PC-9 (cell line): ENCODE data around the gene BTK. TPM values are rescaled to one million over a fixed set of nuclear protein-coding genes. Genes with fewer than 3 reads are reported as not detected.

Source experiments
- BruUV-seq: library from RNA; stranded (reverse); fragments of 400-500 nt; replicated peaks from 2 replicates; lab custom pipeline; 2021; lab: Mats Ljungman, UMichigan
- CTCF ChIA-PET: fragments of 300-600 bp; sonication (Branson Sonifier 250); formaldehyde crosslinking; loops from one replicate; lab custom pipeline; 2022; ENCODE audit warnings: antibody characterized with exemption; lab: Charles Lee
- POLR2A ChIA-PET: fragments of 300-600 bp; sonication (Branson Sonifier 250); formaldehyde crosslinking; loops from one replicate; lab custom pipeline; 2022; ENCODE audit warnings: antibody characterized with exemption; ENCODE audit not compliant: unreplicated experiment; lab: Charles Lee
- DNase-seq, 2 experiments: peaks; one replicate each; pipeline versions ENCODE4 v3.0.0 to v3.0.0-alpha.2; 2015 to 2022; ENCODE audit warnings: mixed read lengths in 1 of 2
- H2AFZ ChIP-seq: fragments of 200-600 bp; sonication (generic); 2 replicates; pipeline ENCODE4 v1.8.1; 2017; ENCODE audit warnings: antibody characterized with exemption
- H3F3A ChIP-seq: fragments of 200-600 bp; sonication (generic); 2 replicates; pipeline ENCODE4 v1.8.1; 2017; ENCODE audit warnings: antibody characterized with exemption, mild to moderate bottlenecking, low read depth; ENCODE audit not compliant: insufficient read depth
- H3K27ac ChIP-seq: fragments of 200-600 bp; sonication (generic); 2 replicates; pipeline ENCODE4 v1.6.1; 2016; ENCODE audit warnings: mixed run types
- H3K27me3 ChIP-seq: fragments of 200-600 bp; sonication (generic); 2 replicates; pipeline ENCODE4 v1.6.1; 2016; ENCODE audit warnings: low read depth, mixed run types; ENCODE audit not compliant: insufficient read depth
- H3K36me3 ChIP-seq: fragments of 200-600 bp; sonication (generic); 2 replicates; pipeline ENCODE4 v1.6.1; 2016; ENCODE audit warnings: low read depth, mixed run types
- H3K4me1 ChIP-seq: fragments of 200-600 bp; sonication (generic); replicated peaks from 2 replicates; pipeline ENCODE4 v1.6.1; 2016; ENCODE audit warnings: mixed run types; ENCODE audit not compliant: insufficient read depth
- H3K4me2 ChIP-seq: fragments of 200-600 bp; sonication (generic); 2 replicates; pipeline ENCODE4 v1.6.1; 2017; ENCODE audit warnings: mixed run types
- H3K4me3 ChIP-seq: fragments of 200-600 bp; sonication (generic); 2 replicates; pipeline ENCODE4 v1.6.1; 2016; ENCODE audit warnings: mixed run types
- H3K79me2 ChIP-seq: fragments of 200-600 bp; sonication (generic); 2 replicates; pipeline ENCODE4 v1.6.1; 2017; ENCODE audit warnings: low read depth, mixed run types
- H3K9me2 ChIP-seq: fragments of 200-600 bp; sonication (generic); 2 replicates; pipeline ENCODE4 v1.8.1; 2017; ENCODE audit warnings: mild to moderate bottlenecking; ENCODE audit not compliant: insufficient read depth
- H3K9me3 ChIP-seq: fragments of 200-600 bp; sonication (generic); 2 replicates; pipeline ENCODE4 v1.8.1; 2016; ENCODE audit warnings: low read depth; ENCODE audit not compliant: insufficient read depth
- H4K20me1 ChIP-seq: fragments of 200-600 bp; sonication (generic); 2 replicates; pipeline ENCODE4 v1.8.1; 2017; ENCODE audit not compliant: insufficient read depth
- EZH2 ChIP-seq: fragments of 200-600 bp; sonication (generic); IDR thresholded peaks from 2 replicates; pipeline ENCODE4 v1.8.0; 2017; ENCODE audit warnings: antibody characterized with exemption, low read depth
- intact Hi-C: fragments of 100-400 bp; cut with micrococcal nuclease; formaldehyde crosslinking; loops from one replicate; pipeline ENCODE4 v1.10.0; 2022; ENCODE audit not compliant: unreplicated experiment
- total RNA-seq: library from RNA; stranded (reverse); gene quantifications from 2 replicates; pipeline ENCODE4 v1.2.3, GENCODE V29; 2021
- TF ChIP-seq, protein P1 (sequence below): fragments of 200-600 bp; sonication (generic); conservative IDR thresholded peaks from 2 replicates; pipeline ENCODE4 v1.6.1; 2017; ENCODE audit warnings: mixed run types, antibody characterized with exemption, mild to moderate bottlenecking, moderate library complexity

Gene BTK
- total RNA-seq, 1 experiment from 2014 or later: not detected

DNA sequence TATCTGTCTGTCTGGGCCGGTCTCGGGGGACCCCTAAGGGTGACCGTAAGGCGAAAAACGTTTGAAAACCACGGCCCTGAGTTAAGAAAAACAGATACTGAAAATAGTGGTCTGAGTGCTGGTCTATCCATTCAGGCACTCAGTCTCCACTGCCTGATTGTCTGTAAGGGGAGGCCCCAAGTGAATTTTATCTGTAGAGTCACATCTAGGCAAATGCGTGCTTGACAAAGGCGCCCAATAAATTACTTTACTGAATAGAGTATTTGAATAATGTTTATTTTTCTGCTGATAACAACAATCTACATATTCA lies 22.5 kb upstream of the BTK start:
- intact Hi-C loops: loop anchor here (5.0 kb wide), 2 partner anchors 209 to 761 kb away; partner anchors contain the start of gene ARMCX6
- TSS peak; percentile 63 for BruUV-seq
- Histone ChIP-seq H3K9me2 (no peaks in the 10 kb centered on the region), H4K20me1 (peaks cover 16% of the 10 kb centered on the region), H3K36me3 (peaks cover 6% of the 10 kb centered on the region; the same call in 1 of the 2 replicates), H3K4me3 (peak overlapping the region; percentile 93), H3K79me2 (peaks cover 83% of the 10 kb centered on the region), H3K27me3 (no peaks in the 10 kb centered on the region), H3K4me1 (peaks cover 20% of the 10 kb centered on the region), H3K27ac (peak overlapping the region; percentile 91), H3K9me3 (no peaks in the 10 kb centered on the region), H3K4me2 (peak overlapping the region; percentile 91), H3F3A (peaks cover 6% of the 10 kb centered on the region; the same call in 1 of the 2 replicates), H2AFZ (peak overlapping the region; percentile 77; the same call in 1 of the 2 replicates)
- TF ChIP-seq, protein P1, sequence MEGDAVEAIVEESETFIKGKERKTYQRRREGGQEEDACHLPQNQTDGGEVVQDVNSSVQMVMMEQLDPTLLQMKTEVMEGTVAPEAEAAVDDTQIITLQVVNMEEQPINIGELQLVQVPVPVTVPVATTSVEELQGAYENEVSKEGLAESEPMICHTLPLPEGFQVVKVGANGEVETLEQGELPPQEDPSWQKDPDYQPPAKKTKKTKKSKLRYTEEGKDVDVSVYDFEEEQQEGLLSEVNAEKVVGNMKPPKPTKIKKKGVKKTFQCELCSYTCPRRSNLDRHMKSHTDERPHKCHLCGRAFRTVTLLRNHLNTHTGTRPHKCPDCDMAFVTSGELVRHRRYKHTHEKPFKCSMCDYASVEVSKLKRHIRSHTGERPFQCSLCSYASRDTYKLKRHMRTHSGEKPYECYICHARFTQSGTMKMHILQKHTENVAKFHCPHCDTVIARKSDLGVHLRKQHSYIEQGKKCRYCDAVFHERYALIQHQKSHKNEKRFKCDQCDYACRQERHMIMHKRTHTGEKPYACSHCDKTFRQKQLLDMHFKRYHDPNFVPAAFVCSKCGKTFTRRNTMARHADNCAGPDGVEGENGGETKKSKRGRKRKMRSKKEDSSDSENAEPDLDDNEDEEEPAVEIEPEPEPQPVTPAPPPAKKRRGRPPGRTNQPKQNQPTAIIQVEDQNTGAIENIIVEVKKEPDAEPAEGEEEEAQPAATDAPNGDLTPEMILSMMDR: peak; percentile 28; the same call in 1 of the 2 replicates
- no peak for TF ChIP-seq EZH2
- CTCF ChIA-PET: no interaction called here
- no peak for DNase-seq
- POLR2A ChIA-PET: no interaction called here

DNA sequence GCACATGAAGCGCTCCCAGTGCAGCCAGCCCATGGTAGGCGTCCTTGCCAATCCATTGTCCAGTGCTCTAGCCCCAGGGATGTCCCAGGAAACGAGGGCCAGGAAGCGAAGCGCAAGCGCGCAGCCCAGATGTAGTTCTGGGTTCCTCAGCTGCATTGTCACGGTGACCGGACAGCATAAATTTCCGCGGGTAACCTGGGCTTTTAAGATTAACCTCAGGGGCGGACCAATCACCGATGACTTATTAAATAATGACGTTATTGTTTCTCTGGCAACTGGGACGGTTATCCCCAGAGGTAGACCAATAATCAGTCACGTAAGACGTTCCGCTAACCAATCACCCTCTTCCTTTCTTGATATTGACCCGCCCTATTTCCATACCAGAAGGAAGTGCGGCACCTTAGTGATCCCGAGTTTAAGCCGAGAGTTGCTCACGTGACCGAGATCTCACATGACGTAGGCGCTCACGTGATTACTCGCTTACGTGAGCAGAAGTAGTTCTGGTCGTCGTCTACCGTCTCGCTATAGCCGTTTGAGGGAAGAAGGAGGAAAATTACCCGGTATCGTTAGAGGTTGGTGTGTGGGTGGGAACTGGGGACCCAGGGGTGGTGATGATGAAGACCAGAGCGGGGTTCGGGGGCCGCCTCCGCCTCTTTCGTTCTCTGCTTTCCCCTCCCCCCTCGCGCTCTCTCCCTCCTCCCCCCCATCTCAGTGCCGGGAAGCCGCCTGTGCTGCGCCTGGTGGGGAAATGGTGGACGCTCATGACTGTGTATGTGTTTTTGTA lies 21.9 kb upstream of the BTK start, which contains the start of the genes GLA and HNRNPH2:
GLA (minus strand) TSS at position 178 of the 784 bp plus-strand sequence; CDS start at position 156, 22 bp downstream.
HNRNPH2 (plus strand) TSS at position 475 of the 784 bp plus-strand sequence. CDS start 3,767 bp downstream, outside the sequence.
- peak; percentile 87 to 99 for DNase-seq
- no peak for TF ChIP-seq EZH2
- CTCF ChIA-PET: no interaction called here
- Histone ChIP-seq H3K4me2 (peak within 1 kb of the TSS; percentile 93), H2AFZ (peak within 1 kb of the TSS; percentile 77), H3K9me2 (no peaks in the 10 kb centered on the region), H3K9me3 (no peaks in the 10 kb centered on the region), H3K4me1 (peaks cover 20% of the 10 kb centered on the region), H3K27ac (peak within 1 kb of the TSS; percentile 91), H3K4me3 (peak within 1 kb of the TSS; percentile 93), H4K20me1 (peaks cover 16% of the 10 kb centered on the region), H3K27me3 (no peaks in the 10 kb centered on the region), H3K79me2 (peaks cover 83% of the 10 kb centered on the region), H3K36me3 (peaks cover 6% of the 10 kb centered on the region; the same call in 1 of the 2 replicates), H3F3A (0 out of 2 replicates have a peak, but pooled peaks cover 6% of the 10 kb centered on the region)
- POLR2A ChIA-PET: interaction anchor here (0.7 kb wide), 1 partner anchor 8 kb away, joined by 6 read pairs; no protein-coding TSS in a partner anchor
- BruUV-seq: no TSS peak
- intact Hi-C loops: loop anchor here (5.0 kb wide), 2 partner anchors 209 to 761 kb away; partner anchors contain the start of gene ARMCX6

DNA sequence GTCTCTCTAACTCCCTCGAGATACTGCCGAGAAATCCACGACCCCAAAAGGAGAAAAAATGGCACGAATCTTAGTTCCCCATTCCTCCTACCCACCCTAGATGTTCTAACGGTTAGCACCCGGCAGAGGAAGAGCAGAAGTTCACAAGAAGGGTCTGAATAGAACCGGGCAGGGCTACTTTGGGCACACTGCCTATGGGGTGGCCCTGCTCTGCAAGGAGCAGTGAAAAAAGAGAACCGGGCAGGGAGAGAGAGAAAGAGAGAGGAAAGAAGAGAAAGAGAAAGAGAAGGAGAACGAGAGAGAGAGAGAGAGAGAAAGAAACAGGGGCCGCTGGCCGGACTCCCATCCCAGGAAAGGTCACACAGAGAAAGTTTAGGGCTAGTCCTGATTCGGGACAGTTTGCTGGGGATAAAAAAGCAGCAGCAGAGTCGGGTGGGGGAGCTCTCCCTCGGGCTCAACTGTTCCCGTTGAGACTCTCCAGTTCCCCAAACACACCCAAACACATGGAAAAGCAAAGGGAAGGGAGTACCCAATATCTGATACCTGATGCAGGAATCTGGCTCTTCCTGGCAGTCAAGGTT lies 21.3 kb upstream of the BTK start:
- no TSS peak for BruUV-seq
- CTCF ChIA-PET: no interaction called here

More for the DNA sequence above, 21.3 kb upstream of the BTK start:
- DNase-seq: no peak
- peak overlapping the region; percentile 93 for H3K4me3 ChIP-seq
- H4K20me1 ChIP-seq: peaks cover 15% of the 10 kb centered on the region
- H3K27ac ChIP-seq: peak overlapping the region; percentile 88
- POLR2A ChIA-PET: interaction anchor here (0.7 kb wide), 1 partner anchor 7 kb away, joined by 6 read pairs; no protein-coding TSS in a partner anchor
- intact Hi-C loops: loop anchor here (5.0 kb wide), 2 partner anchors 210 to 760 kb away; partner anchors contain the start of gene ARMCX6
- H3K79me2 ChIP-seq: peaks cover 80% of the 10 kb centered on the region
- H3K4me2 ChIP-seq: peak overlapping the region; percentile 93
- H3K9me3 ChIP-seq: no peaks in the 10 kb centered on the region
- H2AFZ ChIP-seq: peak overlapping the region; percentile 75; the same call in 1 of the 2 replicates
- no peaks in the 10 kb centered on the region for H3K27me3 ChIP-seq
- 0 out of 2 replicates have a peak, but pooled peaks cover 6% of the 10 kb centered on the region for H3F3A ChIP-seq
- H3K9me2 ChIP-seq: no peaks in the 10 kb centered on the region
- H3K4me1 ChIP-seq: peaks cover 20% of the 10 kb centered on the region
- TF ChIP-seq EZH2: no peak
- TF ChIP-seq, protein P1: no peak
- H3K36me3 ChIP-seq: peaks cover 6% of the 10 kb centered on the region; the same call in 1 of the 2 replicates
